Activated CD4-positive, alpha-beta T cell treated with anti-CD3 and anti-CD28 coated beads, Interleukin-2, amount 50 U/mL, for 16 hours (primary cell): ENCODE measurements around the gene NDUFB11.

Source experiments
- DNase-seq: peaks from one replicate; pipeline ENCODE4 v3.0.0-alpha.2; 2020

Gene NDUFB11

GRCh38 chrX:47174376-47174775 lies 29.9 kb upstream of the NDUFB11 start:
- DNase-seq: no peak

GRCh38 chrX:47172971-47173792 lies 28.7 kb upstream of the NDUFB11 start:
- no peak for DNase-seq

- no peak for DNase-seq
Measured at GRCh38 chrX:47172549-47172948, 28.0 kb upstream of the NDUFB11 start.

- no peak for DNase-seq
Measured at GRCh38 chrX:47171996-47172395, 27.5 kb upstream of the NDUFB11 start.

GRCh38 chrX:47170861-47171692 lies 26.6 kb upstream of the NDUFB11 start:
- no peak for DNase-seq

GRCh38 chrX:47169726-47170515 lies 25.4 kb upstream of the NDUFB11 start:
- no peak for DNase-seq

- no peak for DNase-seq
Measured at GRCh38 chrX:47169273-47169672, 24.8 kb upstream of the NDUFB11 start.

GRCh38 chrX:47168495-47169073 lies 24.1 kb upstream of the NDUFB11 start:
- DNase-seq: no peak

GRCh38 chrX:47166126-47166525 lies 21.6 kb upstream of the NDUFB11 start:
- no peak for DNase-seq

- no peak for DNase-seq
Measured at GRCh38 chrX:47164420-47164819, 19.9 kb upstream of the NDUFB11 start.

GRCh38 chrX:47162927-47163583 lies 18.6 kb upstream of the NDUFB11 start:
- no peak for DNase-seq

GRCh38 chrX:47160781-47161180 lies 16.3 kb upstream of the NDUFB11 start:
- DNase-seq: no peak

- no peak for DNase-seq
Measured at GRCh38 chrX:47158781-47159180, 14.3 kb upstream of the NDUFB11 start.

GRCh38 chrX:47158131-47158530 lies 13.6 kb upstream of the NDUFB11 start:
- DNase-seq: no peak

- no peak for DNase-seq
Measured at GRCh38 chrX:47156611-47157520, 12.4 kb upstream of the NDUFB11 start.

- DNase-seq: no peak
Measured at GRCh38 chrX:47151435-47151834, 6.9 kb upstream of the NDUFB11 start.

GRCh38 chrX:47148946-47149345 lies 4.4 kb upstream of the NDUFB11 start:
- DNase-seq: peak; percentile 35

- DNase-seq: no peak
Measured at GRCh38 chrX:47146936-47147859, 2.7 kb upstream of the NDUFB11 start.

GRCh38 chrX:47146121-47146935 lies 1.8 kb upstream of the NDUFB11 start:
- DNase-seq: no peak
